Left lung (tissue), 14 donors: ENCODE measurements around the gene HADHA. TPM values are rescaled to one million over a fixed set of nuclear protein-coding genes. Genes with fewer than 3 reads are reported as not detected.

ENCODE experiments used
- ATAC-seq: fragments of 200-7000 bp; cut with Tn5 transposase; one replicate; pipeline ENCODE4 v1.9.1; 2020; ENCODE audit warnings: moderate library complexity
- DNase-seq, 4 donors: peaks; one replicate each; pipeline ENCODE4 v3.0.0-alpha.2; 2013 to 2020
- H3K27ac ChIP-seq, 2 donors: fragments of 200-600 bp; sonication (generic) in 1 of 2; one replicate each; pipeline versions ENCODE4 v1.5.0 to v1.8.0; 2020 to 2021
- H3K27me3 ChIP-seq, 2 donors: fragments of 200-600 bp; sonication (generic) in 1 of 2; one replicate each; pipeline versions ENCODE4 v1.5.0 to v1.8.0; 2020 to 2021
- H3K36me3 ChIP-seq, 2 donors: fragments of 200-600 bp; sonication (generic) in 1 of 2; one replicate each; pipeline versions ENCODE4 v1.5.0 to v1.8.0; 2020 to 2021
- H3K4me1 ChIP-seq, 2 donors: fragments of 200-600 bp; one replicate each; pipeline ENCODE4 v1.8.0; 2021
- H3K4me3 ChIP-seq, 2 donors: fragments of 200-600 bp; sonication (generic) in 1 of 2; one replicate each; pipeline versions ENCODE4 v1.5.0 to v1.8.0; 2020 to 2021; ENCODE audit warnings: mild to moderate bottlenecking in 1 of 2
- H3K9me3 ChIP-seq, 2 donors: fragments of 200-600 bp; sonication (generic) in 1 of 2; one replicate each; pipeline versions ENCODE4 v1.5.0 to v1.8.0; 2020 to 2021
- intact Hi-C, 2 donors: fragments of 100-400 bp; cut with DNase I; formaldehyde crosslinking; loops; one replicate each; pipeline versions ENCODE4 v1.11.2 to v1.14.2; 2022
- long read RNA-seq, 12 donors: library from polyadenylated mRNA in 2 of 12; unstranded in 2 of 12; transcript quantifications; one replicate each; pipeline ENCODE4 v2.0.0 and lab custom pipeline, GENCODE V29; 2019 to 2026
- polyA plus RNA-seq, 6 donors: library from polyadenylated mRNA; unstranded; fragments of 120-200 nt; gene quantifications; one replicate each; pipeline ENCODE4 v1.2.1, GENCODE V29; 2013; ENCODE audit not compliant: insufficient read length in 6 of 6
- total RNA-seq, 2 donors: library from RNA; stranded (reverse); fragmentation: NEBNext Ultra II Directional; extraction: Animal tissue kit (Norgen Biotek cat#: 25700); gene quantifications; one replicate each; pipeline ENCODE4 v1.2.1, GENCODE V29; 2021
- TF ChIP-seq, protein P1 (sequence below), 2 donors: fragments of 200-600 bp; sonication (generic) in 1 of 2; IDR thresholded peaks; one replicate each; pipeline versions ENCODE4 v1.5.0 to v1.8.0; 2021; ENCODE audit warnings: antibody characterized with exemption in 2 of 2
- donor health status: DM: no; HTN: yes; CAD: no.
- donor health status: DM: no; HTN: no; CAD: no.

HADHA gene
- total RNA-seq (100 to 1,000 TPM; 126 to 144 TPM), polyA plus RNA-seq (100 to 1,000 TPM; 187 to 241 (median 213) TPM)
- long read RNA-seq, donor 1, transcript HADHA-201 (20 exons, 3,037 nt): major isoform, 33 of 341 reads
- long read RNA-seq, donor 1, partial matches to known transcripts: 257 of 341 reads
- long read RNA-seq, donor 1, other reads (novel, unspliced or antisense): 51 of 341 reads
- long read RNA-seq, donor 2, transcript HADHA-201 (20 exons, 3,037 nt): major isoform, 43 of 308 reads
- long read RNA-seq, donor 2, partial matches to known transcripts: 223 of 308 reads
- long read RNA-seq, donor 2, other reads (novel, unspliced or antisense): 41 of 308 reads
- long read RNA-seq, donor 3, transcript HADHA-201 (20 exons, 3,037 nt): major isoform, 33 of 50 reads
- long read RNA-seq, donor 3, partial matches to known transcripts: 15 of 50 reads
- long read RNA-seq, donor 3, other reads (novel, unspliced or antisense): 0 of 50 reads
- long read RNA-seq, donor 4, transcript HADHA-201 (20 exons, 3,037 nt): major isoform, 28 of 68 reads
- long read RNA-seq, donor 4, partial matches to known transcripts: 35 of 68 reads
- long read RNA-seq, donor 4, other reads (novel, unspliced or antisense): 3 of 68 reads
- long read RNA-seq, donor 5, transcript HADHA-201 (20 exons, 3,037 nt): major isoform, 41 of 86 reads
- long read RNA-seq, donor 5, partial matches to known transcripts: 45 of 86 reads
- long read RNA-seq, donor 5, other reads (novel, unspliced or antisense): 0 of 86 reads
- long read RNA-seq, donor 6, transcript HADHA-201 (20 exons, 3,037 nt): major isoform, 41 of 54 reads
- long read RNA-seq, donor 6, partial matches to known transcripts: 12 of 54 reads
- long read RNA-seq, donor 6, other reads (novel, unspliced or antisense): 0 of 54 reads
- long read RNA-seq, donor 7, transcript HADHA-201 (20 exons, 3,037 nt): major isoform, 27 of 100 reads
- long read RNA-seq, donor 7, partial matches to known transcripts: 73 of 100 reads
- long read RNA-seq, donor 7, other reads (novel, unspliced or antisense): 0 of 100 reads
- long read RNA-seq, donor 8, transcript HADHA-201 (20 exons, 3,037 nt): major isoform, 31 of 118 reads
- long read RNA-seq, donor 8, partial matches to known transcripts: 85 of 118 reads
- long read RNA-seq, donor 8, other reads (novel, unspliced or antisense): 0 of 118 reads
- long read RNA-seq, donor 9: 0 reads
- long read RNA-seq, donor 10, transcript HADHA-201 (20 exons, 3,037 nt): major isoform, 46 of 77 reads
- long read RNA-seq, donor 10, partial matches to known transcripts: 27 of 77 reads
- long read RNA-seq, donor 10, other reads (novel, unspliced or antisense): 3 of 77 reads
- long read RNA-seq, donor 11, transcript HADHA-201 (20 exons, 3,037 nt): major isoform, 21 of 58 reads
- long read RNA-seq, donor 11, partial matches to known transcripts: 37 of 58 reads
- long read RNA-seq, donor 11, other reads (novel, unspliced or antisense): 0 of 58 reads
- long read RNA-seq, donor 12, transcript HADHA-201 (20 exons, 3,037 nt): major isoform, 30 of 192 reads
- long read RNA-seq, donor 12, partial matches to known transcripts: 102 of 192 reads
- long read RNA-seq, donor 12, other reads (novel, unspliced or antisense): 60 of 192 reads

DNA sequence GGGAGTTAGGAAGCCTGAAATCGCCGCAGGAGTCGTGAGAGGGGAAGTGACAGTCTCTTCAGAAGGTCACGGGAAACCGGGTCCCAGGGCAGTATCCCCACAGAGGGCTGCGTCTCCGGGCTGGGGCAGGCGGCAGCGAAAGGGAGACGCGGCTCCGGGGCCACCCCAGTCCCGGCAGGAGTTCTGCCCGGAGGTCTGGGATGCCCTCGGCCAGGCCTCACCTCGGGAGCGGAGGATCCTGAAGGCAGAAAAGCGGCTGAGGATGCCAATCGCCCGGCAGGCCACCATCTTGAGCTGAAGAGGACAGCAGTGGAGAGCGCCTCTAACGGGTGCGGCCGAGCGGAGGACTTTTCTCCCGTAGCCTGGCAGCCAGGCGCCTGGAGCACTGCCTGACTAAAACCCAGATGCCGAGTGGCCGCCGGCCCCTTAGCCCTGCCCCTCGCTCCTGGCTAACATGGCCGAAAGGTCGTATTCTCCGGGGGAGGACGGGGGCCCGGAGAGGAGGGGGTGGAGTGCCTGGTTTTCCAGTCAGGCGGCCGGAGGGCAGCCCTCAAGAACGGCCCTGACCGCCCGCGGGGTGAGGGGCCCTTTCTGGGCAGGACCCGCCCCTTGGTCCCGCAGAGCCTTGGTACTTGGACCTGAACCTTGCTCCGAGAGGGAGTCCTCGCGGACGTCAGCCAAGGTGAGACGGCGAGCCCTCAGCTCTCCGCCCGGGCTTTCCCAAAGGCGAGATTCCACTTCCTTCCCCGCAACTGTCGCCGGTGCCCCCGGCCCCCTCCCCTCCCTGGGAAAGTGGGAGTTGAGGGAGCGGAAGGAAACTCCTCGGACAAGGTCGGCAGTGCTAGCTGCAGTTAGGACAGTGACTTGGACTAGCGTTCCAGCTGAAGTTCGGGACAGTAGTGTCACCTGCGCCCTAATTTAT, at the start of gene HADHA, which contains the start of gene HADHB:
HADHA (minus strand) TSS at position 324 of the 922 bp plus-strand sequence; CDS start at position 288, 36 bp downstream.
HADHB (plus strand) TSS at position 631 of the 922 bp plus-strand sequence. CDS start 9,316 bp downstream, outside the sequence.
- no peaks in the 10 kb centered on the region for H3K9me3 ChIP-seq
- peak; percentile 92 for ATAC-seq
- intact Hi-C loops: loop anchor here in 1 of 2 donors (10.0 kb wide), 1 partner anchor 50 kb away; no protein-coding TSS in a partner anchor
- no peaks in the 10 kb centered on the region for H3K27me3 ChIP-seq
- peak within 1 kb of the TSS; percentile 68 to 80 for H3K4me3 ChIP-seq
- H3K36me3 ChIP-seq: no peaks in the 10 kb centered on the region
- H3K27ac ChIP-seq: peak within 1 kb of the TSS; percentile 98 to 99
- DNase-seq: peak; percentile 91 to 96 (median 93)
- TF ChIP-seq, protein P1, sequence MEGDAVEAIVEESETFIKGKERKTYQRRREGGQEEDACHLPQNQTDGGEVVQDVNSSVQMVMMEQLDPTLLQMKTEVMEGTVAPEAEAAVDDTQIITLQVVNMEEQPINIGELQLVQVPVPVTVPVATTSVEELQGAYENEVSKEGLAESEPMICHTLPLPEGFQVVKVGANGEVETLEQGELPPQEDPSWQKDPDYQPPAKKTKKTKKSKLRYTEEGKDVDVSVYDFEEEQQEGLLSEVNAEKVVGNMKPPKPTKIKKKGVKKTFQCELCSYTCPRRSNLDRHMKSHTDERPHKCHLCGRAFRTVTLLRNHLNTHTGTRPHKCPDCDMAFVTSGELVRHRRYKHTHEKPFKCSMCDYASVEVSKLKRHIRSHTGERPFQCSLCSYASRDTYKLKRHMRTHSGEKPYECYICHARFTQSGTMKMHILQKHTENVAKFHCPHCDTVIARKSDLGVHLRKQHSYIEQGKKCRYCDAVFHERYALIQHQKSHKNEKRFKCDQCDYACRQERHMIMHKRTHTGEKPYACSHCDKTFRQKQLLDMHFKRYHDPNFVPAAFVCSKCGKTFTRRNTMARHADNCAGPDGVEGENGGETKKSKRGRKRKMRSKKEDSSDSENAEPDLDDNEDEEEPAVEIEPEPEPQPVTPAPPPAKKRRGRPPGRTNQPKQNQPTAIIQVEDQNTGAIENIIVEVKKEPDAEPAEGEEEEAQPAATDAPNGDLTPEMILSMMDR (IDR thresholded peaks at IDR 0.05): peak in 1 of 2 donors; percentile 34
- H3K4me1 ChIP-seq: peaks cover 14 to 79% of the 10 kb centered on the region in 2 donors

DNA sequence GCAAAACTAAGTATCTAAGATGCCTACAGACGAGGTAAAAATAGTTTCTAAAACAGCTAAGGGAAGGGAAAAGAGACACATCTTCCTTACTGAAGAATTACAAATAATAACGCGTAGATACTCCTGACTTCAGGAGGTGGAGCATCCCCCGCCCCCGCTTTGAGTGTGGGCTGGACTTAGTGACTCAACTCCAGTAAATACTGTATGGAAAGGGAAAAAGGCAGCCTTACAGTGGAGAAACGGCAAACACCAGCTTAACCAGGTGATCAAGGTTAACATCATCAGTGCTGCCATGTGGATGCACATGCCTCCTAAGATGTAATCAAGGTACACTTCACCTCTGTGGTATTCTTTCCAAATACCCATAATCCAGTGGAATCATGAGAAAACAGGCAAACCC, 48.2 kb upstream of the HADHA start:
- no peak for DNase-seq
- TF ChIP-seq, protein P1 (IDR thresholded peaks at IDR 0.05): no peak
- no peak overlapping the region for H3K4me3 ChIP-seq
- ATAC-seq: peak; percentile 68
- intact Hi-C loops: loop anchor here in 1 of 2 donors (10.0 kb wide), 1 partner anchor 48 kb away; the partner anchor contains the start of genes HADHA and HADHB
- H3K27ac ChIP-seq: no peak overlapping the region
- no peaks in the 10 kb centered on the region for H3K9me3 ChIP-seq
- peaks cover 0 to 34% of the 10 kb centered on the region in 2 donors for H3K36me3 ChIP-seq
- no peaks in the 10 kb centered on the region for H3K4me1 ChIP-seq
- no peaks in the 10 kb centered on the region for H3K27me3 ChIP-seq

DNA sequence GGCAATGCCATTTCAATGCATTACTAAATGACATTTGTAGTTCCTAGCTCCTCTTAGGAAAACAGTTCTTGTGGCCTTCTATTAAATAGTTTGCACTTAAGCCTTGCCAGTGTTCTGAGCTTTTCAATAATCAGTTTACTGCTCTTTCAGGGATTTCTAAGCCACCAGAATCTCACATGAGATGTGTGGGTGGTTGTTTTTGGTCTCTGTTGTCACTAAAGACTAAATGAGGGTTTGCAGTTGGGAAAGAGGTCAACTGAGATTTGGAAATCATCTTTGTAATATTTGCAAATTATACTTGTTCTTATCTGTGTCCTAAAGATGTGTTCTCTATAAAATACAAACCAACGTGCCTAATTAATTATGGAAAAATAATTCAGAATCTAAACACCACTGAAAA, 45.6 kb upstream of the HADHA start:
- Histone ChIP-seq H3K4me1 (no peaks in the 10 kb centered on the region), H3K36me3 (peaks cover 0 to 61% of the 10 kb centered on the region in 2 donors), H3K27ac (no peak overlapping the region), H3K27me3 (no peaks in the 10 kb centered on the region), H3K9me3 (no peaks in the 10 kb centered on the region), H3K4me3 (no peak overlapping the region)
- DNase-seq: no peak
- ATAC-seq: no peak
- intact Hi-C loops: loop anchor here in 1 of 2 donors (10.0 kb wide), 1 partner anchor 45 kb away; the partner anchor contains the start of genes HADHA and HADHB
- TF ChIP-seq, protein P1 (IDR thresholded peaks at IDR 0.05): no peak
